GM15510 (cell line): ENCODE results near the gene LRRC45.

Source experiments
- POLR2A ChIP-seq: IDR thresholded peaks from 3 replicates; pipeline ENCODE4 v1.6.1; 2011; ENCODE audit warnings: borderline replicate concordance; ENCODE audit not compliant: insufficient read length; ENCODE audit errors: extremely low read depth

Gene LRRC45

DNA sequence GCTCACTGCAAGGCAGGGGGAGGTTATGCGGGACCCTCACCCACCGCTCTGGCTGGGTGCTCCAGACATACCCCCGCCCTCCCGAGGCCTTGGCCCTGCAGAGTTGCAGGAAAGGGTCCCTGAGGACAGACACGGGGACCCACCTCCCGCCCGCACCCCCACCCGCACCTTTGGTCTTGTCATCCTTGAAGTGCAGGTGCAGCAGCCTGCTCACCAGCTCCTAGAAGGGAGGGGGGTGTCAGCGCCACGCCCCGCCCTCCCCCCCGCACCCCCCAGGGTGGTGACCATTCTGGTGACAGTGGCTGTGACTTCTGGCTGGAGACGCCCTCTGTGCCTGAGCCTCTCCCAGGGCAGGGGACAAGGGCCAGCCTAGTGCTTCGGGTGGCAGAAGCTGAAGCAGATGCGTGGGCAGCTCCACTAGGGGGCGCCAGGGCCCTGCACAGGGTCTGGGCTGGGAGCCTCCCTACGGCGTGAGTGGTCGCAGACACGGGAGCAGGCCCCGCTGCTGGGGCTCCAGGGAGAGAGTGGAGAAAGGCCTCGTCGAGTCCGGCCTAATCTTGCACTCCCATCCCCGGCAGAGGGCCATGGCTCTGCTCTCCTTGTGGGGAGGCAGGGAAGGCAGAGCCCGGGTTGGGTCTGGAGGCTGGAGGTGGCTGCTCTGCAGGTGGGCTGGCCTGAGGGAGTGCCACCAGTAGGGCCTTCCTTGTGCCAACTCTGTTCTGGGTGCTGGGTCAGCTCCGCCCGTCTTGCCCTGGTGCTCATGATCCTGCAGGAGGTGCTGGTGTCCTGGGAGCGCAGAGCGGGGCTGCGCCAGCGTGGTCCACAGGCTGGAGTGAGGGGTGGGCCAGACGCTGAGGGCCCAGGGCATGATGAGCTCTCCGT, 3.2 kb upstream of the LRRC45 start:
- TF ChIP-seq POLR2A: no peak

DNA sequence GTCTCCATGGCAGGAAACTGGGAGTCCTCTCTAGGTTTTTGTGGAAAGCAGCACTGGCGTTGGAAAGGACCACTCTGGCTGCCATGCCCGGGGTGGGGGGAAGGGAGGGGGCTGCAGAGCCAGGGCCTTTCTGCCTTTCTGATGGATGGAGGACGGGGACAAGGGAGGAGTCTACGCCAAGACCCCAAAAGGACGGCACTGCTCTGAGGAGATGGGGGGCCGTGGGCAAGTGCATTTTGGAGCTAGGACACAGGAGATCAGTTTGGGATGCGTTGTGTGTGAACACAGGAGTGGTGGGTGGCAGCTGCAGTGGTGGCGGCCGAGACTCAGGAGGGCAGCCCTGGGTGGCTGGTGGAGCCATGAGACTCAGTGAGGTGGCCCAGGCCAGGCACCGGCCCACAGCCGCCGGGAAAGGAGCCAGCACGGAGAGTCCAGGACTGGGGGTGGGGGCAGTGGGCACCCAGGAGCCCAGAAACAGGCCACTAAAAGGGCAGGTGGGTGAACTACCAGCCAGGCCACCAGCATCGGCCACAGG, 2.5 kb upstream of the LRRC45 start:
- no peak for TF ChIP-seq POLR2A

DNA sequence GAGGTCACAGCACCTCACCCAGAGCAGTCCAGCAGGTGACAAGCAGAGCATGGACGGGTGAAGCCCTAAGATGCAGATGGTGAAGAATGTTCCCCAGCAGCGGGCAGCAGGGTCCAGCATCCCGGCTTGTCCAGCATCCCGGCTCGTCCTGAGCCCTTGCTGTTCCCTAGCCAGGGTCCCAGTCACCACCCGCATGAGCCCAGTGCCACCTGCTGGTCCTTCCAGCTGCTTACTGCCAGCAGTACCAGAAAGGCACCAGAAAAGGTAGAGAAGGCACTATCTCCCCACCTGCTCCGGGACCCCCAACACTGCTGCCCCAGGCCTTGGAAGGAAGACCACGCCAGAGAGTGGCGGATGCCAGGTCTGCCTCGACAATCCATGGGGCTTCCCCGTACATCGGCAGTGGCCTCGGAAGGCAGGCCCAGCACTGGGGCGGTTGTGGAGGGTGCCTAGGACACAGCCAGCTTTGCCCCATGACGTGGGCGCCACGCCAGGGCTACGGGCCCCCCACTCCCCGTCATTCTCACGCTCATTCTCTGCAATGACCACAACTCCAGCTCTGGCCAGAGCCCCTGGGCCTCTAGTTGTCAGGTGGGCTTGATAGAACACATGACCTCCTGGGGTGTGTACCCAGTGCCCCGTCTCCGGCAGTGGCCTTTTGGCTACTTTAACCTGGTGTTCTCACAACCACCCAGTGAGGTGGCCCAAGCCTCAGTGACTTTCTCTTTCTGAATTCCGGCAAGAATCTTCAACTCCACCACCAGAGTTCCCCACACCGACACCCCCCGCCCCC, 1.8 kb upstream of the LRRC45 start:
- no peak for TF ChIP-seq POLR2A

DNA sequence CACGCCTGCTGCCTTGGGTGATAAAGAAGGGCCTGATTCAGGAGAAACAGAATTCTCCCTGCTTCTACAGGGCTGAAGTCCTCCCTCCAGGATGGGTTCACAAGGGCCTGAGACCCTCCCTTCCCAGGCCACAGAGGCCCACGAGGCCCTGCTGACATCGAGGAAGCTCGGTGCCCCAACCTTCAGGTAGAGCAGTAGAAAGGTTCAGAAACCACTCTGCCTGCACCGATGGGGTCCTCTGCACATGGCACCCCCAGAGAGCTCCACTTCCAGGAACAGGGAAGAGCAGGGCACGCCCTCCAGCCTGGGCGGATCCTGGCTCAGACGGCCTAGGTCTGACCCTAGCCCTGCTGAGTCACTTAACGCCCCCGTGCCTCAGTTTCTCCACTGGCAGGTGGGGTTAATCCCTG, 1.2 kb upstream of the LRRC45 start:
- TF ChIP-seq POLR2A: no peak

DNA sequence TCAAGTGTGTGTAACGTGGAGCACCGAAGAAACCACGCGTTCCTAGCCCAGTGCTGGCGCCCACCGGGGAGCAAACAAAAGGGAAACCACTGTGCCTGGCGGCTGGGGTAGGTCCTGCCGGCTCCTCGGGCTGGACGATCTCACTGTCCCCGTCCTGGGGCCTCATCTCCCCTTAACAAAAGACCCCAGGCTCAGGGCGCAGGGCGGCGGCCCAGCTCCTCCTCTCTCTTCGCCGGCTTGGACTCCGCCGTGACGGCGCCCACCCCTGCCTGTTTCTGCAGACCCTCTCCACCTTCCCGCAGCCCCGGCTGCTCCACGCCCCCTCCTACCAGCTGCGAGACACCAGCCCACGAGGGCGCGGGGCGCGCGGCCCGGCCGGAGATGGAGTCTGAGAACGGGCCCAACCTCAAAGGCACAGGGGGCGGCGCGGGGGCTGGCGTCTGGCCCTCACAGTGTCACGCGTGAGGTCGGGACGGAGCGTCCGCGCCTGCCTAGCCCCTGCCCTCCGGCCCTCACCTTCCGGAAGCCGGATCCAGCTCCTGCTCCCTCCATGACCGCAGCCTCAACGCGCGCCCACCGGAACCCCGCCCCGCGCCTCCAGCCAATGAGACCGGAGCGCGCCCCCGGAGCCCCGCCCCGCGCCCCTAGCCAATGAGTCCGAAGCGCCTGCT, 660 bp upstream of the LRRC45 start, which contains the start of gene CENPX:
Gene CENPX, minus strand, starts transcription at position 569 of the 671 bp plus-strand sequence. Its CDS starts 17 bp downstream, at position 552.
- TF ChIP-seq POLR2A: peak; percentile 72

DNA sequence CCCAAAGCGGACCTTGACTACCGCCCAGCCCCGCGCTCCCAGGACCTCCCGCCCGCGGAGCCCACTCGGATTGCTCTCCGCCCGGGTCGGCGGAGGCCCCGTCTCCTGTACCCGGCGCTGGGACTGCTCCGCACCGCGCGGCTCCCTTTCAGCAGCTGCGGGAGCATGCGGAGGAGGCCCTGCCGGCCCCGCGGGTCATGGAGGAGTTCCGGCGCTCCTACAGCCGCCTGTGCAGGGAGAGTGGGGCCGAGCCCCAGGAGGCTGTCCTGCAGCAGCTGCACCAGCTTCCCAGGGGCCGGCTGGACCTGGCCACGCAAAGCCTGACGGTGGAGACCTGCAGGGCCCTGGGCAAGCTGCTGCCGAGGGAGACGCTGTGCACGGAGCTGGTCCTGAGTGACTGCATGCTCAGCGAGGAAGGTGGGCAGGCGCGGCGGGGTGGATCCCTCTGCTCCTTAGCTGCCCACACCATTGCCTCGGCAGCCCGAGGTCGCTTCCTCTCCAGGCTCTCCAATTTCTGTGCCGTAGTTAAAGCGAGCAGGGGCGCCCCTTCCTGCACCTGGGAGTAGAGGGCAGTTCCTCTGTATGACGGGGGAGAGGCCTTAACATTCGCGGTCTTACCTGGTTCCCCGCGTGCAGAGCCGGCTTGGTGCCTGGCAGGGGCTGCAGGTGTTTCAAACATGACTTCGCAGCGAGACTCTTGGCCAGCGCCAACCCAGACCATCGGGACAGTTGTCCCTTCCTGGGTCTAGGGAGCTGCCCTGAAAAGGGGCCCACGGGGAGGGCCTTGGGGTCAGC, 539 bp downstream of the LRRC45 start:
- no peak for TF ChIP-seq POLR2A

DNA sequence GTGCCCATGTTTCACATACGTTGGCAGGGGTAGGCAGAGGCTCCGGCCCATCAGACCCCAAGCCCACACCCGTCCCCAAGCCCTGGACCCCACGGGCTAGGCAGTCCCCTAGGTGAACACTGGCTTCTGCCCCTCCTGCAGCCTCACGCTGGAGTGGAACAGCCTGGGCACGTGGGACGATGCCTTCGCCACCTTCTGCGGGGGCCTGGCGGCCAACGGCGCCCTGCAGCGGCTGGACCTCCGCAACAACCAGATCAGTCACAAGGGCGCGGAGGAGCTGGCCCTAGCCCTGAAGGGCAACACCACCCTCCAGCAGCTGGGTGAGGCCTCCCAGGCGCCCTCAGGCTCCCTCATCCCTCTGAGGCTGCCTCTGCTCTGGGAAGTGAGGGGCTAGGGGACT, 1.8 kb downstream of the LRRC45 start:
- no peak for TF ChIP-seq POLR2A

DNA sequence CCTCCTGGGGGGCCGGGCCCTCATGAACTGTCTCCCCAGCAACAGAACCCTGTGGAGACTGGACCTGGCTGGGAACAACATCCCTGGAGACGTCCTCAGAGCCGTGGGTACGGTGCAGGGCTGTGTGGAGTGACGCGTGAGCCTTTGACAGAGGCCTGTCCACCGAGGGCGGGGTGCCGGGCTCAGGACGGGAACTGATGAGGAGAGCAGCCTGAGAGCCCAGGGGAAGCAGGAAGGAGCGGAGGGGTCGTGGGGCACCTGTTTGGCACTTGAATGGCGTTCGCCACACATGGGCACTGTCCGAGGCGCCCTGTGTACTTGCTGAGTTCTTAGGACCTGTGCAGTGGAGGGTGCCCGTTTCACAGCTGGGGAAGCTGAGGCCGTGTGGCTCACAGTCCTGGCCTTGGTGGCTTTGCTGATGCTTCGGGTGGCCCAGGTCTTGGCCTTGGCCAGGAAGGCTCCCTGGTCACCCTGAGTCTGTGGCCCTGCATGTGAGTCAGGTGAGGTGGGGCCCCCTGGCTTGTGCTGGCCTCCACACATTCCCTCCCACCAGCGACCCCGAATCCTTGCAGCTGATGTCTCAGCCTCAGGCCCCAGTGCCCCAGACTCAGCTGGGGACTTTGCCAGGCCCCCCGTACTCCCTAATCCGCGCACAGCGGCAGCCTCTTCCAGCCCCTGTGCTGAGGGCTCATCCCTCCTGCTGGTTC, 2.4 kb downstream of the LRRC45 start:
- no peak for TF ChIP-seq POLR2A

DNA sequence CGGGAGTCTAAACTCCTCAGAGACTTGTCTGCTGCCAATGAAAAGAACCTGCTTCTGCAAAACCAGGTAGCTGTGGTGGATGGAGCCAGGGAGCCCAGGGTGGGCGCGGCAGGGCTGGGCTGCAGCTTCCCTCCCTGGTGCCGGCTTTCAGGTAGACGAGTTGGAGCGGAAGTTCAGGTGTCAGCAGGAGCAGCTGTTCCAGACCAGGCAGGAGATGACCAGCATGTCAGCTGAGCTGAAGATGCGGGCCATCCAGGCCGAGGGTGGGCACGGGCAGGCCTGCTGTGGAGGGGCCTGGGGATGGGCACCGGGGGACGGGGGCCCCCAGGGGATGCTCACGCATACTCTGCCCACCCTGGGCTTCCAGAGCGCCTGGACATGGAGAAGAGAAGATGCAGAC, 5.1 kb downstream of the LRRC45 start:
- TF ChIP-seq POLR2A: no peak

DNA sequence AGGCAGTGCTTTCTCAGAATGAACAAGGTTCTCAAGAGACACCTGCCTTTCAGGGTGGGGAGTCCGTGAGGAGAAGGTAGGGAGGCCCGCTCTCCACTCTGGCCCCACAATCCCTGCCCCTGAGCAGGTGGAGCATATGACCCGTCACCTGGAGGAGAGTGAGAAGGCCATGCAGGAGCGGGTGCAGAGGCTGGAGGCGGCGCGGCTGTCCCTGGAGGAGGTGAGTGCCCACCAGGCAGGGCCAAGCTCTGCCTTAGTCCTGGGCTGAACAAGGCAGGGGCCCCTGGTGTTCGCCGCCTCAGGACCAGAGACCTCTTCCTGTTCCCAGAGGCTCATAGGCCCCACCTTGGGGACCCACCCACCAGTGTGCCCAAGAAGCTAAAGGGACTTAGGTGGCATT, 5.9 kb downstream of the LRRC45 start:
- no peak for TF ChIP-seq POLR2A

DNA sequence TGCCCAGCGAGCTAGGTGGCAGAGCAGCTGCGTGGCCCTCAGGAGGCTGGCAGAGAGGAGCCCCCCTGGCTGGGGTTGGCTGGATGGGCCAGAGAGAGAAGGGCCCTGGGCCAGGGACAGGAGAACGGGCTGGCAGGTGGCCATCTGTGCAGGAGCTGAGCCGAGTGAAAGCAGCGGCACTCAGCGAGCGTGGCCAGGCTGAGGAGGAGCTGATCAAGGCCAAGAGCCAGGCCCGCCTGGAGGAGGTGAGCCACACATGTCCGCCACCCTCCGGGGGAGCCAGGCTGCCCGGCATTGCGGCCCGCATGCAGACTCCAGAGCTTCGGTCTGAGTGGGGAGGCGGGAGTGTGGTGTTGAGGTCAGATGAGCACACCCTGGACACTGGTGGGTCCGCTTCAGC, 6.3 kb downstream of the LRRC45 start:
- TF ChIP-seq POLR2A: no peak

DNA sequence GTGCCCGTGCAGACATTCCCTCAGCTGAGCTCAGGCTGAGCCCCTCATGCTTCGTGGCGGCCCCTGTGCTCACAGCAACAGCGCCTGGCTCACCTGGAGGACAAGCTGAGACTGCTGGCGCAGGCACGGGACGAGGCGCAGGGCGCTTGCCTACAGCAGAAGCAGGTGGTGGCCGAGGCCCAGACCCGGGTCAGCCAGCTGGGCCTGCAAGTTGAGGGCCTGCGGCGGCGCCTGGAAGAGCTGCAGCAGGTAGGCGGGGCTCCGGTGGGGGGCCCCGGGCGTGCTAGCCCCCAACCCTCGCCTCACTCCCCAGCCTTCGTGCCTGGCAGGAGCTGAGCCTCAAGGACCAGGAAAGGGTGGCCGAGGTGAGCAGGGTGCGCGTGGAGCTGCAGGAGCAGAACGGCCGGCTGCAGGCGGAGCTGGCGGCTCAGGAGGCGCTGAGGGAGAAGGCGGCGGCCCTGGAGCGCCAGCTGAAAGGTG, 6.9 kb downstream of the LRRC45 start:
- no peak for TF ChIP-seq POLR2A
